Measurements from ENCODE around the gene TPGS2.

- TF ChIP-seq CTCF (IDR thresholded peaks at IDR 0.05) (no peak), POLR2A (IDR thresholded peaks at IDR 0.05; ENCODE audit: low read length) (no peak), MAX (IDR thresholded peaks at IDR 0.05) (no peak), EP300 (IDR thresholded peaks at IDR 0.05) (no peak)
These were observed 22.4 kb upstream of the TPGS2 start for GRCh38 chr18:36851202-36851590.

All from A549 (cell line).